Natural killer cell treated with Interleukin-12 subunit alpha and Interleukin-12 subunit beta and Interleukin-15 and Interleukin-18, amount 100 ng/mL, for 72 hours (primary cell): Measurements from ENCODE around the gene CALN1. TPM values are rescaled to one million over a fixed set of nuclear protein-coding genes. Genes with fewer than 3 reads are reported as not detected.
"Not testable (repeated sequence)": the region's sequence is repeated elsewhere in the genome, so short reads cannot be mapped to it uniquely, and the experiment has no call there.

Experiments
- ATAC-seq, 2 donors: fragments of 150-1000 bp; cut with Tn5 transposase in 1 of 2; sonication (Bioruptor Pico), chemical (Tn5 transposase) in 1 of 2; 2 replicates each; pipeline ENCODE4 v1.10.0; 2021
- DNase-seq: peaks from one replicate; pipeline ENCODE4 v3.0.0; 2022; ENCODE audit warnings: low spot score
- H3K27ac Mint-ChIP-seq, 2 donors: 1 replicate in 1 of 2; 2 replicates in 1 of 2; pipeline ENCODE4 v1.8.0; 2022; ENCODE audit warnings: mixed read lengths in 2 of 2, mild to moderate bottlenecking in 1 of 2, moderate library complexity in 1 of 2
- H3K27me3 Mint-ChIP-seq, 2 donors: 1 replicate in 1 of 2; 2 replicates in 1 of 2; pipeline ENCODE4 v1.8.0; 2022; ENCODE audit warnings: mixed read lengths in 2 of 2
- H3K36me3 Mint-ChIP-seq: one replicate; pipeline ENCODE4 v1.8.0; 2022; ENCODE audit warnings: mixed read lengths
- H3K4me1 Mint-ChIP-seq, 2 donors: 1 replicate in 1 of 2; 2 replicates in 1 of 2; pipeline ENCODE4 v1.8.0; 2022; ENCODE audit warnings: low read depth in 2 of 2, mixed read lengths in 2 of 2, mild to moderate bottlenecking in 1 of 2
- H3K4me3 Mint-ChIP-seq: one replicate; pipeline ENCODE4 v1.8.0; 2022; ENCODE audit warnings: mixed read lengths
- H3K9me3 Mint-ChIP-seq: 2 replicates; pipeline ENCODE4 v1.8.0; 2022; ENCODE audit warnings: mixed read lengths
- total RNA-seq, 2 donors: library from RNA; stranded (reverse); gene quantifications; one replicate each; pipeline ENCODE4 v1.2.3, GENCODE V29; 2022

The CALN1 gene
- total RNA-seq, 2 donors from 2014 or later, result not detected

DNA sequence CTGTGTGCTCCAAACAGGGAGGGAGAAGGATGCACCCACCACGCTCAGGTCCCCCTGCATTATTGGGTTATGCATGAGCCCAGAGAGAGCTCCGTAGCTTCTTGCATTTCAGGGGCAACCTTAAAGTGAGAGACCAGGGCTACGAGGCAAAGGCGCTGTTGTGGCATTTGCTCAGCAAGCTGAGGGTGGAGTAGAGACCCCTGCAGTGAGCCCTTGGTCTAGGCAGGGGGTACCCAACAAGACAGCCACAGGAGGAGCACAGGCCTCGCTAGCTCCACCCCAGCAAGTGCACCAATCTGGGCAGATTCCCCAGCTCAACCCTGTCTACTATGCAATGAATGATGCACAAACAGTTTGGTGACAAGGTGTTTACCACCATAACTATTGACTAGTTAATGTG is 198.4 kb downstream of the CALN1 start:
- DNase-seq (no peak), ATAC-seq (peak in 1 of 2 donors; percentile 31)
- Mint-ChIP-seq H3K27ac (no peak overlapping the region), H3K9me3 (peaks cover 3% of the 10 kb centered on the region), H3K4me3 (no peak overlapping the region), H3K4me1 (no peaks in the 10 kb centered on the region), H3K36me3 (no peaks in the 10 kb centered on the region), H3K27me3 (peaks cover 0 to 6% of the 10 kb centered on the region in 2 donors)

DNA sequence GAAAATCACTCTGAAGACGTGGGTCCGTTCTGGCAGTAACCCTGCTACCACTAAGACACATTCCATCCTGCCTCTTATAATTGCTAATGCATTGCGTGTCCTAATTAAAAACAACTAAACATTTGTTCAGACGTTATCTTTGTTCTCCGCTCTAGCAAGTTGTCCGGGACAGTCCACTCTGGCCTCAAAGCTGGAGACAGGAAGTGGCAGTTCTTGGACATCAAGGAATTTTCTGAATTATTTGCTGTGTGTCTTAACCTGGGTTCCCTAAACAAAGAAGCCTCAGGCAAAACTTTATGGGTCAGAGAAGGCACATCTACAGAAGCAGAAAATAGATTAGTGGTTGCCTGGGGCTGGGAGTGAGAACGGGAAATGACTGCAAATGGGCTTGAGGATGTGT is 199.1 kb downstream of the CALN1 start:
- Mint-ChIP-seq H3K4me3 (no peak overlapping the region), H3K36me3 (no peaks in the 10 kb centered on the region), H3K27ac (no peak overlapping the region), H3K27me3 (peaks cover 0 to 6% of the 10 kb centered on the region in 2 donors), H3K4me1 (no peaks in the 10 kb centered on the region), H3K9me3 (peaks cover 3% of the 10 kb centered on the region)
- no peak for ATAC-seq
- no peak for DNase-seq

DNA sequence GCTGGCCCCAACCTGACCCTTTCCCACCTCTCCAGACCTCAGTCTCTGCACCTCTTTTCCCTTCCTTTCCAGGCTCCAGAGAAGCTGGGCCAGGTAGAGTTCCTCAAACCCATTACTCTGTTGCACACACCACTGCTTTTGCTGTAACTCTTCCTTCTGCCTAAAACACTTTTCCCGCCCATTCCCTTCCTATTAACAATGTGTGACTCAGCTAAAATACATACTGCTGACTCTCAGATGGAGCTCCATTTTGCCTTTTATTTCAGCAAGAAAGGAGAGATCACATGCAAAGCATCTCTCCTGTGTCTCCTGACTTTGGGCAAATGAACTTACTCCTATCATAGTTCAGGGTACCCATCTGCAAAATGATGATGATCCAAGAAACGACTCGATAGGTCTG is 201.0 kb downstream of the CALN1 start:
- no peak for DNase-seq
- H3K27me3 Mint-ChIP-seq, result peaks cover 0 to 6% of the 10 kb centered on the region in 2 donors
- no peak overlapping the region for H3K4me3 Mint-ChIP-seq
- no peak for ATAC-seq
- H3K9me3 Mint-ChIP-seq, result peaks cover 3% of the 10 kb centered on the region
- no peaks in the 10 kb centered on the region for H3K36me3 Mint-ChIP-seq
- no peak overlapping the region for H3K27ac Mint-ChIP-seq
- H3K4me1 Mint-ChIP-seq, result no peaks in the 10 kb centered on the region

DNA sequence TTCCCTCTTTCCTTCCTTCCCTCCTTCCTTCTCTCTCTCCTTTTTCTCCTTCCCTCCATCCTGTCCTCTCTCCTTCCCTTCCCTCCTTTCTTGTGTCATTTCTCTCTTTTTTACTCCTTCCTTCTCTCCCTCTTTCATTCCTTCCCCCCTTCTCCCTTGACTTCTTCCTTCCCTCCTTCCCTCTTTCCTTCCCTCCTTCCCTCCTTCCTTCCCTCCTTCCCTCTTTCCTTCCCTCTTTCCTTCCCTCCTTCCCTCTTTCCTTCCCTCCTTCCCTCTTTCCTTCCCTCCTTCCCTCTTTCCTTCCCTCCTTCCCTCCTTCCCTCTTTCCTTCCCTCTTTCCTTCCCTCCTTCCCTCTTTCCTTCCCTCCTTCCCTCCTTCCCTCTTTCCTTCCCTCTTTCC is 203.1 kb downstream of the CALN1 start:
- not testable (repeated sequence) for ATAC-seq, H3K9me3 Mint-ChIP-seq, H3K27ac Mint-ChIP-seq, H3K36me3 Mint-ChIP-seq, DNase-seq, H3K27me3 Mint-ChIP-seq, H3K4me1 Mint-ChIP-seq, H3K4me3 Mint-ChIP-seq

DNA sequence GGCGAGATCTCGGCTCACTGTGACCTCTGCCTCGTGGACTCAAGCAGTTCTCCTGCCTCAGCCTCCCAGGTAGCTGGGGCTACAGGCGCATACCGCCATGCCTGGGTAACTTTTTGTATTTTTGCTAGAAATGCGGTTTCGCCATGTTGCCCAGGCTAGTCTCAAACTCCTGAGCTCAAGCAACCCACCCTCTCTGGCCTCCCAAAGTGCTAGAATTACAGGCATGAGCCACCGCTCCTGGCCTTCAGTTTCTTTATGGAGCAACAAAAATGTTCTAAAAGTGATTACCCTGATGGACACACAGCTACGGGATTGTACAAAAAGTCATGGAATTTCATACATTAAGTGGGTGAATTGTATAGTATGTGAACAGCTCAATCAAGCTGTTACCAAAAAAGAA is 216.0 kb downstream of the CALN1 start:
- Mint-ChIP-seq H3K4me3 (no peak overlapping the region), H3K36me3 (no peaks in the 10 kb centered on the region), H3K27me3 (peaks cover 0 to 3% of the 10 kb centered on the region in 2 donors), H3K27ac (no peak overlapping the region), H3K4me1 (no peaks in the 10 kb centered on the region), H3K9me3 (peaks cover 6% of the 10 kb centered on the region)
- DNase-seq (no peak), ATAC-seq (no peak)

DNA sequence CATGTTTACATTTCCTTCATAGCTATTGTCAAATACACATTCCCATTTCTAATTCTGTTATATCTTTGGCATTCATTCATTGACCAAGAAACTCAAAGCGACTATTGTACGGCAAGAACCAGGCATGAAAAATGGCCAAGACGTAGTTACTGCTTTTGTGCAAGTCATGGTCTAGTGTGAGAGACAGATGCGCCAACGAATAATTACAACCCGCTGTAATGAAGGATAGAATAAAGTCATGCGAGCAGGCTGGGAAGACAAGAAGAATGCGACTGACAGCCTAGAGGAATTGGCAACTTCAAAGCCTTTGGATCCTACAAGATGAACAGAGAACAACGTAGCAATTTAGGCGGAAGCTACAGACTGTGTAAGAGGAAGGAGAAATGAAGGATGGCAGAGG is 221.2 kb downstream of the CALN1 start:
- Mint-ChIP-seq H3K4me1 (no peaks in the 10 kb centered on the region), H3K27me3 (peaks cover 0 to 3% of the 10 kb centered on the region in 2 donors), H3K9me3 (peaks cover 6% of the 10 kb centered on the region), H3K27ac (no peak overlapping the region), H3K4me3 (no peak overlapping the region), H3K36me3 (no peaks in the 10 kb centered on the region)
- no peak for ATAC-seq
- no peak for DNase-seq

DNA sequence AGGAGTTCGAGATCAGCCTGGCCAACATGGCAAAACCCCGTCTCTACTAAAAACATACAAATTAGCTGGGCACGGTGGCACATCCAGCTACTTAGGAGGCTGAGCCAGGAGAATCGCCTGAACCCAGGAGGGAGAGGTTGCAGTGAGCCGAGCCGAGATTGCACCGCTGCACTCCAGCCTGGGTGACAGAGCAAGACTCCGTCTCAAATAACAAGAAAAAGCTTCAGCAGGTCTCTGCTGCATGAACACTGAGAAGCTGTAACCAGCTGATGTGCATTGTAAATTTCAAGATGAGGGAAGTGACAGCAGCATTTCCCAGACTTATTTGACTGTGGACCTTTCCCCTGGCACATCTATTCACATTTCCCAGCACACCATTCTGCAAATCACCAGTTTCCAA is 222.0 kb downstream of the CALN1 start:
- Mint-ChIP-seq H3K4me3 (no peak overlapping the region), H3K27ac (no peak overlapping the region), H3K27me3 (peaks cover 0 to 3% of the 10 kb centered on the region in 2 donors), H3K36me3 (no peaks in the 10 kb centered on the region), H3K9me3 (peaks cover 3% of the 10 kb centered on the region), H3K4me1 (no peaks in the 10 kb centered on the region)
- ATAC-seq (no peak), DNase-seq (no peak)

DNA sequence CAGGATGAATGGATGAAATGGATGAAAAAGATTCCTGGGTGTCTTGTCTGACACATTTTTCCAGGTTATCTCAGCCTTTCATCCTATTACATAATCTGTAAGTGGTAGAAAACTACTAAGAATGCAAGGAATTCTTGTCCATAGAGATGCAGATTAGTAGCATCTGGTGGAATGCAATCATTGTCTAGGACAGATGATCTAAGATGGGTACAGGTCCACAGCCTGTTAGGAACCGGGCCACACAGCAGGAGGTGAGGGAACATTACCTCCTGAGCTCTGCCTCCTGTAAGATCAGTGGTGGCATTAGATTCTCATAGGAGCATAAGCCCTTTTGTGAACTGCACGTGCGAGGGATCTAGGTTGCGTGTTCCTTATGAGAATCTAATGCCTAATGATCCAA is 225.0 kb downstream of the CALN1 start:
- no peak overlapping the region for H3K27ac Mint-ChIP-seq
- ATAC-seq (no peak), DNase-seq (no peak)
- no peaks in the 10 kb centered on the region for H3K4me1 Mint-ChIP-seq
- no peaks in the 10 kb centered on the region for H3K9me3 Mint-ChIP-seq
- H3K27me3 Mint-ChIP-seq, result no peaks in the 10 kb centered on the region
- H3K36me3 Mint-ChIP-seq, result no peaks in the 10 kb centered on the region
- H3K4me3 Mint-ChIP-seq, result no peak overlapping the region

DNA sequence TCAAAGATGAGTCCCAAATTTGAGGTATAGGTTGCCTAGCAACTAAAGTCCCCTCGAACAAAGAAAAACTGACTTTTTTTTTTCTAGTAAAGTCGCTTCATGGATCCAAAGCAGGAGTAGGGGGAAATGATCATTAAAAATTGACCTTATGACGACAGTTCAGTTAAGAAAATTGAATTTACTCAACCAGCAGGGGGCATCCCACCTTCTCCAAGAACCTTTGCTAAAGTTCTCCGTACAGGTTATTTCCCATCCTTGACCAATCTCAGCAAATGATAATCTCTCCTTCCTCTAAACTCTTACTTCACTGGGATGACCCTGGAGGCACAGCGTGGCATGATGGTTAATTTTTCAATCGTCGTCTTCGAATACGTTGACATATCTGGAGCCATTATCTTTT is 228.3 kb downstream of the CALN1 start:
- no peak overlapping the region for H3K4me3 Mint-ChIP-seq
- ATAC-seq, result no peak
- H3K36me3 Mint-ChIP-seq, result no peaks in the 10 kb centered on the region
- no peak overlapping the region for H3K27ac Mint-ChIP-seq
- no peak for DNase-seq
- no peaks in the 10 kb centered on the region for H3K9me3 Mint-ChIP-seq
- no peaks in the 10 kb centered on the region for H3K4me1 Mint-ChIP-seq
- H3K27me3 Mint-ChIP-seq, result no peaks in the 10 kb centered on the region

DNA sequence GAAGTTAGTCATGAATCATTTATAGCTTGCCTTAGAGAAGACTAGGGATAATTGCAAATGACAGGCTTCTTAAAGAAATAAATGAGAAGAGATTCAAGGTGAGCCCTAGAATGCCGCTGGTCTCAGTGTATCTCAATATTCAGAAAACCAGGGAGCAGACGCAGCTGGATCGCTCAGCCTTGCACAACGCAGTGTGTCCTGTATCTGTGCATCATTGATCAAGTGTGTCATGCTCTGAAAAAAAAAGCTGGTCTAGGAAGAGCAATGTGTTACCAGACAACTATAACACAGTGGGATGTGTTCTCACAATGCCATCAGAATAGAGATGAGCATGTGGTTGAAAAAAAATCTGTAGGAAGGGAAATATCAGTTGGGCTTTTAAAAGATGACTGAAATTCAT is 230.1 kb downstream of the CALN1 start:
- Mint-ChIP-seq H3K4me3 (no peak overlapping the region), H3K36me3 (no peaks in the 10 kb centered on the region), H3K9me3 (no peaks in the 10 kb centered on the region), H3K4me1 (no peaks in the 10 kb centered on the region), H3K27ac (no peak overlapping the region), H3K27me3 (no peaks in the 10 kb centered on the region)
- no peak for DNase-seq
- ATAC-seq, result no peak

DNA sequence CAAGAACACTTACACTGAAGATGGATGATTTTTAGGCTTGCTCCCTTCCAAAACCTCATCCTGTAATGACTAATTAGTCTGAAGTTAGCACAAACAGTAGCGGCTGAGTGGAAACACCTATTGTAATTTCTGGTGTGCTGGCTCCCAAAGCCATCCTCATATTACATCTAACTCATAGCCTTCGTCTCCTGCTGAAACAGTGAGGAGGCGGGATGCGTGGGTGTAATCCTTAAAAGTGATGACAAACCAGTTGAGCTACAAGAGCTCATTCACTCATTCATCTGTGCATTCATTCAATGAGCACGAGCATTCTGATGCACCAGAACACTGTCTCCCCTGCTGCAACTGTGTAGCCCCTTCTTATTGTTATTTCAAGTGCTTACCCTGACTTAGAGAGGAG is 235.3 kb downstream of the CALN1 start:
- ATAC-seq, result no peak
- Mint-ChIP-seq H3K27ac (no peak overlapping the region), H3K4me1 (no peaks in the 10 kb centered on the region), H3K27me3 (no peaks in the 10 kb centered on the region), H3K36me3 (no peaks in the 10 kb centered on the region), H3K4me3 (no peak overlapping the region), H3K9me3 (peaks cover 6% of the 10 kb centered on the region)
- no peak for DNase-seq

DNA sequence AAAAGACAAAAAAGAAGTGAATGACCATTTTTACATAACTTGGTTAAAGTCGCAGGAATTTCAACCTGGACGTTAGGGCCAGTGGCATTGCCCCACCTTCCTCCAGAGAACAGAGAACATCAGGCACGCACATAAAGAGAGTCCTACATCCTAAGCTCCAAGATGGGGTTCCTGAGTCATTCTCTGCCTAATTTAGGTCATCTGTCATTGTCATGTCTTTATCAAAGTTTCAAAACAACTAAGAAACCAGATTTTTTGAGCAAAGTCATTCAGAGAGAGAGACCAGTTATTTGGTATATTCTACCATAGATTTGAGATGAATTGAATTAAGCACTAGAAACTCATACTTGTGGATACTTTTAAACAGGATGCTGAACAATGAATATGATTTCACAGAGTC is 241.7 kb downstream of the CALN1 start:
- Mint-ChIP-seq H3K36me3 (no peaks in the 10 kb centered on the region), H3K9me3 (peaks cover 4% of the 10 kb centered on the region), H3K4me1 (no peaks in the 10 kb centered on the region), H3K4me3 (no peak overlapping the region), H3K27ac (no peak overlapping the region), H3K27me3 (no peaks in the 10 kb centered on the region)
- ATAC-seq (no peak), DNase-seq (no peak)

DNA sequence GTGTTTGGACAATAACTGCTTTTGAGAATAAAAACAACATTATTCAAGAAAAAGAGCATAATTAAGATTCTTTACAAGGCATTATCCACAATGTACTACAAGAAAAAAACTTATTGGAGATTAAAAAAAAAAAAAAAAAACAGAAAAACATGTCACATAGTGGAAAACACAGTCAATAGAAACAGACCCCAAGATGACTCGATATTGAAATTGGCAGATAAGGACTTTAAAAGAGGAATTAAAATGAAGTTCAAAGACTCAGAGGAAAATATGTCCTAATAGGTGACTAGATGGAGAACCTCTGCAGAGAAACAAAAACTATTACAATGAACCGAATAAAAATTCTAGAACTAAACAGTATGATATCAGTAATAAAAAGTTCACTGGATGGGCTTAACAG is 248.9 kb downstream of the CALN1 start:
- H3K36me3 Mint-ChIP-seq, result no peaks in the 10 kb centered on the region
- no peaks in the 10 kb centered on the region for H3K4me1 Mint-ChIP-seq
- H3K27me3 Mint-ChIP-seq, result no peaks in the 10 kb centered on the region
- no peak for ATAC-seq
- H3K27ac Mint-ChIP-seq, result no peak overlapping the region
- no peak for DNase-seq
- no peak overlapping the region for H3K4me3 Mint-ChIP-seq
- H3K9me3 Mint-ChIP-seq, result peaks cover 9% of the 10 kb centered on the region

DNA sequence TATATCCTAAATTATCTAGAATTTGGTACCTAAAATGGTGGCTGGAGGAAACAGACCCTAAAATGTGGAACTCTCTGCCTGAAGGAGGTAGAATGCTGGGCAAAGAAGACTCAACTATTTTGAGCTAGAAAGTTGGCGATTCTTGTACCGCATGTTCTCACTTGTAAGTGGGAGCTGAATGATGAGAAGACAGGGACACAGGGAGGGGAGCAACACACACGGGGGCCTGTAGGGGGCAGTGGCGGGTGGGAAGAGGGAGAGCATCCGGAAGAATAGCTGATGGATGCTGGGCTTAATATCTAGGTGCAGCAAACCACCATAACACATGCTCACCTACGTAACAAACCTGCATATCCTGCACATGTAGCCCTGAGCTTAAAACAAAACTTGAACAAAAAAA is 250.6 kb downstream of the CALN1 start:
- no peak overlapping the region for H3K27ac Mint-ChIP-seq
- H3K9me3 Mint-ChIP-seq, result peaks cover 9% of the 10 kb centered on the region
- no peaks in the 10 kb centered on the region for H3K27me3 Mint-ChIP-seq
- no peak for ATAC-seq
- no peak overlapping the region for H3K4me3 Mint-ChIP-seq
- no peak for DNase-seq
- H3K4me1 Mint-ChIP-seq, result no peaks in the 10 kb centered on the region
- H3K36me3 Mint-ChIP-seq, result no peaks in the 10 kb centered on the region

DNA sequence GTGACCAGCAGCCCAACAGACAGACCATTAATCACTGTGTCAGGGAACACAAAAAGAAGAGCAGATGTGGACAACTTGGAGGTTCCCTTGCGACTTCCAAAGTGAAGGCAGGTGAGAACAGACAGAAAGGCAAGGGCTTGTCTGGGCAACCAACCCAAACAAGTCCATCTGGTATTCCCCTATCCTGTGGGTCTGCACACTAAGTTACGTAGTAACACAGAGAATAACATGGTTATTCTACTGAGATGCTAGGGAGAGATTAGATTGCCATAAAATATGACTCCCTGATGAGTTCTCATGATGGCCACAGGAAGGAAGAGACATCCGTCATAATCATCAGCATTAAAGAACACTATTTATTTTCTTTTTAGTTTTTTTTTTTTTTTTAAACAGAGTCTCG is 252.2 kb downstream of the CALN1 start:
- Mint-ChIP-seq H3K4me3 (no peak overlapping the region), H3K4me1 (no peaks in the 10 kb centered on the region), H3K27ac (no peak overlapping the region), H3K36me3 (no peaks in the 10 kb centered on the region), H3K27me3 (no peaks in the 10 kb centered on the region), H3K9me3 (peaks cover 13% of the 10 kb centered on the region)
- DNase-seq (no peak), ATAC-seq (no peak)
